ENCODE measurements around the gene RNU5B-1. TPM values are rescaled to one million over a fixed set of nuclear protein-coding genes. Genes with fewer than 3 reads are reported as not detected.
A peak's percentile ranks its signal among the peaks of the same experiment; 100 is the strongest.

Gene RNU5B-1
- total and polyA plus RNA-seq, 4 donors: 18.7 to 40.6 TPM; not detected in 2

GRCh38 chr15:65286069-65286703 is 18.3 kb upstream of the RNU5B-1 start:
- Histone ChIP-seq H3K36me3 (ENCODE audit: control insufficient read depth in 1 of 2, insufficient read depth in 2 of 2, low read length in 1 of 2) (no peaks in the 10 kb centered on the region), H3K4me3 (ENCODE audit: low read length in 2 of 2) (peak overlapping the region; percentile 43 to 55), H3K27me3 (ENCODE audit: control insufficient read depth in 1 of 2, insufficient read depth in 2 of 2, low read length in 1 of 2) (no peaks in the 10 kb centered on the region), H3K27ac (ENCODE audit: low read depth in 1 of 2, low read length in 2 of 2) (peak overlapping the region in 1 of 2 donors; percentile 45), H3K9me3 (ENCODE audit: control insufficient read depth, low read length) (no peaks in the 10 kb centered on the region), H3K4me1 (ENCODE audit: control insufficient read depth in 1 of 2, insufficient read depth in 2 of 2, low read length in 2 of 2) (no peaks in the 10 kb centered on the region)
- intact Hi-C loops (cut with DNase I): no loop called here
- peak; percentile 73 for ATAC-seq (ENCODE audit: low FRiP score)
- no peak for DNase-seq
- WGBS, 2 donors: 0% methylated on average over 46 to 52 of the region's 52 CpGs

GRCh38 chr15:65286704-65287519 is 17.6 kb upstream of the RNU5B-1 start, which contains the start of gene PARP16:
Gene PARP16, minus strand, starts transcription at chr15:65286883. Its CDS starts 457 bp downstream, at chr15:65286426.
- intact Hi-C loops (cut with DNase I): no loop called here
- no peaks in the 10 kb centered on the region for H3K36me3 ChIP-seq (ENCODE audit: control insufficient read depth in 1 of 2, insufficient read depth in 2 of 2, low read length in 1 of 2)

GRCh38 chr15:65287520-65287855 is 17.0 kb upstream of the RNU5B-1 start:
- Histone ChIP-seq H3K27me3 (ENCODE audit: control insufficient read depth in 1 of 2, insufficient read depth in 2 of 2, low read length in 1 of 2) (no peaks in the 10 kb centered on the region), H3K4me1 (ENCODE audit: control insufficient read depth in 1 of 2, insufficient read depth in 2 of 2, low read length in 2 of 2) (no peaks in the 10 kb centered on the region), H3K27ac (ENCODE audit: low read depth in 1 of 2, low read length in 2 of 2) (peak overlapping the region in 1 of 2 donors; percentile 4), H3K4me3 (ENCODE audit: low read length in 2 of 2) (no peak overlapping the region), H3K36me3 (ENCODE audit: control insufficient read depth in 1 of 2, insufficient read depth in 2 of 2, low read length in 1 of 2) (no peaks in the 10 kb centered on the region), H3K9me3 (ENCODE audit: control insufficient read depth, low read length) (no peaks in the 10 kb centered on the region)
- DNase-seq: no peak
- 94 to 98% methylated on average over 3 of the region's 3 CpGs for WGBS, 2 donors
- ATAC-seq (ENCODE audit: low FRiP score): no peak
- intact Hi-C loops (cut with DNase I): no loop called here

More at GRCh38 chr15:65286704-65287519, 17.6 kb upstream of the RNU5B-1 start, which contains the start of gene PARP16:
- Histone ChIP-seq H3K4me3 (ENCODE audit: low read length in 2 of 2) (peak within 1 kb of the TSS; percentile 43 to 55), H3K27ac (ENCODE audit: low read depth in 1 of 2, low read length in 2 of 2) (peak within 1 kb of the TSS; percentile 32 to 54), H3K27me3 (ENCODE audit: control insufficient read depth in 1 of 2, insufficient read depth in 2 of 2, low read length in 1 of 2) (no peaks in the 10 kb centered on the region), H3K9me3 (ENCODE audit: control insufficient read depth, low read length) (no peaks in the 10 kb centered on the region), H3K4me1 (ENCODE audit: control insufficient read depth in 1 of 2, insufficient read depth in 2 of 2, low read length in 2 of 2) (no peaks in the 10 kb centered on the region)
- WGBS, 2 donors: 1 to 2% methylated on average over 30 to 62 of the region's 62 CpGs
- peak; percentile 95 to 97 for DNase-seq
- peak; percentile 95 for ATAC-seq (ENCODE audit: low FRiP score)

- no peak for DNase-seq
- 87% methylated on average over 7 of the region's 7 CpGs for WGBS, 2 donors
Observed at GRCh38 chr15:65289261-65289854, 15.1 kb upstream of the RNU5B-1 start.

GRCh38 chr15:65290228-65290627 is 14.2 kb upstream of the RNU5B-1 start:
- 87% methylated on average over 7 of the region's 7 CpGs for WGBS, 2 donors
- no peaks in the 10 kb centered on the region for H3K27me3 ChIP-seq (ENCODE audit: control insufficient read depth in 1 of 2, insufficient read depth in 2 of 2, low read length in 1 of 2)
- no peak for ATAC-seq (ENCODE audit: low FRiP score)
- DNase-seq: no peak
- no peaks in the 10 kb centered on the region for H3K36me3 ChIP-seq (ENCODE audit: control insufficient read depth in 1 of 2, insufficient read depth in 2 of 2, low read length in 1 of 2)
- no peaks in the 10 kb centered on the region for H3K4me1 ChIP-seq (ENCODE audit: control insufficient read depth in 1 of 2, insufficient read depth in 2 of 2, low read length in 2 of 2)
- H3K27ac ChIP-seq (ENCODE audit: low read depth in 1 of 2, low read length in 2 of 2): no peak overlapping the region
- no peaks in the 10 kb centered on the region for H3K9me3 ChIP-seq (ENCODE audit: control insufficient read depth, low read length)
- H3K4me3 ChIP-seq (ENCODE audit: low read length in 2 of 2): no peak overlapping the region
- intact Hi-C loops (cut with DNase I): loop anchor here in 1 of 2 donors (10.0 kb wide), 1 partner anchor 105 kb away; the partner anchor contains the start of gene CLPX

More at GRCh38 chr15:65289261-65289854, 15.1 kb upstream of the RNU5B-1 start:
- no peak for ATAC-seq (ENCODE audit: low FRiP score)
- no peaks in the 10 kb centered on the region for H3K27me3 ChIP-seq (ENCODE audit: control insufficient read depth in 1 of 2, insufficient read depth in 2 of 2, low read length in 1 of 2)
- H3K4me1 ChIP-seq (ENCODE audit: control insufficient read depth in 1 of 2, insufficient read depth in 2 of 2, low read length in 2 of 2): no peaks in the 10 kb centered on the region
- H3K9me3 ChIP-seq (ENCODE audit: control insufficient read depth, low read length): no peaks in the 10 kb centered on the region
- H3K36me3 ChIP-seq (ENCODE audit: control insufficient read depth in 1 of 2, insufficient read depth in 2 of 2, low read length in 1 of 2): no peaks in the 10 kb centered on the region
- H3K4me3 ChIP-seq (ENCODE audit: low read length in 2 of 2): no peak overlapping the region
- intact Hi-C loops (cut with DNase I): no loop called here
- no peak overlapping the region for H3K27ac ChIP-seq (ENCODE audit: low read depth in 1 of 2, low read length in 2 of 2)

GRCh38 chr15:65292938-65293518 is 11.4 kb upstream of the RNU5B-1 start:
- no peak overlapping the region for H3K27ac ChIP-seq (ENCODE audit: low read depth in 1 of 2, low read length in 2 of 2)
- intact Hi-C loops (cut with DNase I): loop anchor here in 1 of 2 donors (10.0 kb wide), 1 partner anchor 108 kb away; the partner anchor contains the start of gene CLPX
- ATAC-seq (ENCODE audit: low FRiP score) (no peak), DNase-seq (no peak)
- WGBS, 2 donors: 75 to 83% methylated on average over 1 of the region's 1 CpG
- H3K4me1 ChIP-seq (ENCODE audit: control insufficient read depth in 1 of 2, insufficient read depth in 2 of 2, low read length in 2 of 2): no peaks in the 10 kb centered on the region
- H3K9me3 ChIP-seq (ENCODE audit: control insufficient read depth, low read length): no peaks in the 10 kb centered on the region
- H3K4me3 ChIP-seq (ENCODE audit: low read length in 2 of 2): no peak overlapping the region
- H3K27me3 ChIP-seq (ENCODE audit: control insufficient read depth in 1 of 2, insufficient read depth in 2 of 2, low read length in 1 of 2): no peaks in the 10 kb centered on the region
- no peaks in the 10 kb centered on the region for H3K36me3 ChIP-seq (ENCODE audit: control insufficient read depth in 1 of 2, insufficient read depth in 2 of 2, low read length in 1 of 2)

GRCh38 chr15:65298731-65299130 is 5.7 kb upstream of the RNU5B-1 start:
- Histone ChIP-seq H3K27me3 (ENCODE audit: control insufficient read depth in 1 of 2, insufficient read depth in 2 of 2, low read length in 1 of 2) (no peaks in the 10 kb centered on the region), H3K4me3 (ENCODE audit: low read length in 2 of 2) (no peak overlapping the region), H3K4me1 (ENCODE audit: control insufficient read depth in 1 of 2, insufficient read depth in 2 of 2, low read length in 2 of 2) (no peaks in the 10 kb centered on the region), H3K27ac (ENCODE audit: low read depth in 1 of 2, low read length in 2 of 2) (no peak overlapping the region), H3K36me3 (ENCODE audit: control insufficient read depth in 1 of 2, insufficient read depth in 2 of 2, low read length in 1 of 2) (no peaks in the 10 kb centered on the region), H3K9me3 (ENCODE audit: control insufficient read depth, low read length) (no peaks in the 10 kb centered on the region)
- WGBS, 2 donors: 76 to 80% methylated on average over 11 of the region's 11 CpGs
- intact Hi-C loops (cut with DNase I): loop anchor here in 1 of 2 donors (10.0 kb wide), 1 partner anchor 114 kb away; the partner anchor contains the start of gene CLPX
- DNase-seq (no peak), ATAC-seq (ENCODE audit: low FRiP score) (no peak)

- no peak for DNase-seq
- intact Hi-C loops (cut with DNase I): no loop called here
Observed at GRCh38 chr15:65300924-65301441, 3.5 kb upstream of the RNU5B-1 start.

More at GRCh38 chr15:65300924-65301441, 3.5 kb upstream of the RNU5B-1 start:
- Histone ChIP-seq H3K27ac (ENCODE audit: low read depth in 1 of 2, low read length in 2 of 2) (no peak overlapping the region), H3K4me1 (ENCODE audit: control insufficient read depth in 1 of 2, insufficient read depth in 2 of 2, low read length in 2 of 2) (no peaks in the 10 kb centered on the region), H3K27me3 (ENCODE audit: control insufficient read depth in 1 of 2, insufficient read depth in 2 of 2, low read length in 1 of 2) (no peaks in the 10 kb centered on the region), H3K36me3 (ENCODE audit: control insufficient read depth in 1 of 2, insufficient read depth in 2 of 2, low read length in 1 of 2) (no peaks in the 10 kb centered on the region), H3K4me3 (ENCODE audit: low read length in 2 of 2) (no peak overlapping the region), H3K9me3 (ENCODE audit: control insufficient read depth, low read length) (no peaks in the 10 kb centered on the region)
- 92 to 93% methylated on average over 32 to 36 of the region's 36 CpGs for WGBS, 2 donors
- ATAC-seq (ENCODE audit: low FRiP score): no peak
